Activated naive CD8-positive, alpha-beta T cell treated with anti-CD3 and anti-CD28 coated beads, Interleukin-2, amount 50 U/mL, for 24 hours (primary cell): Measurements from ENCODE around the gene CDH23.

Source experiments
- ATAC-seq: fragments of 150-1000 bp; cut with Tn5 transposase; one replicate; pipeline ENCODE4 v1.10.0; 2021
- DNase-seq: peaks from one replicate; pipeline ENCODE4 v3.0.0; 2021
- H3K27ac Mint-ChIP-seq: one replicate; pipeline ENCODE4 v1.8.0; 2021; ENCODE audit warnings: mild to moderate bottlenecking, mixed read lengths
- H3K27me3 Mint-ChIP-seq: one replicate; pipeline ENCODE4 v1.8.0; 2021; ENCODE audit warnings: mixed read lengths
- H3K36me3 Mint-ChIP-seq: one replicate; pipeline ENCODE4 v1.8.0; 2021; ENCODE audit warnings: low read depth, mixed read lengths
- H3K4me1 Mint-ChIP-seq: one replicate; pipeline ENCODE4 v1.8.0; 2021; ENCODE audit warnings: mixed read lengths
- H3K4me3 Mint-ChIP-seq: one replicate; pipeline ENCODE4 v1.8.0; 2021; ENCODE audit warnings: mild to moderate bottlenecking, moderate library complexity, mixed read lengths
- H3K9me3 Mint-ChIP-seq: one replicate; pipeline ENCODE4 v1.8.0; 2021; ENCODE audit warnings: mixed read lengths

The CDH23 gene

DNA sequence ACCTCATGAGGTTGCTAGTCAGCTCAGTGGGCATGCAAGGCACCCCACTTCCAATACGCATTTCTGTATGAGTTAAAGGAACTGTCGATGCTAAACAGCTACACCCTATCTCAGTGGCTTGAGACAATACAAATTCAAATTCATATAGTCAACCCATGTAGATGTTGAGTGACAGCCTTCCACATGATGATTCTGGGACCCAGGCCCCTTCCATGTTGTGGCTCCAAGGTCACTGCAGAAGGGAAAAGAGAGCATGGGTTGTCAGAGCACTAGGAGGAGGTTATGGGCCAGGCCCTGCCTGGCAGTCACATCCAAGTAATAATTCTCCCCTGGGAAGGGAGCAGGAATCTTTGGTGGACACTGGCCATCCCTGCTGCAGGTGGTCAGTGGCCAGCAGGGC lies 294.7 kb downstream of the CDH23 start:
- H3K4me1 Mint-ChIP-seq, result peaks cover 26% of the 10 kb centered on the region
- ATAC-seq (no peak), DNase-seq (no peak)
- no peak overlapping the region for H3K4me3 Mint-ChIP-seq
- no peak overlapping the region for H3K27ac Mint-ChIP-seq
- H3K27me3 Mint-ChIP-seq, result peaks cover 2% of the 10 kb centered on the region
- no peaks in the 10 kb centered on the region for H3K36me3 Mint-ChIP-seq
- H3K9me3 Mint-ChIP-seq, result peaks cover 12% of the 10 kb centered on the region

DNA sequence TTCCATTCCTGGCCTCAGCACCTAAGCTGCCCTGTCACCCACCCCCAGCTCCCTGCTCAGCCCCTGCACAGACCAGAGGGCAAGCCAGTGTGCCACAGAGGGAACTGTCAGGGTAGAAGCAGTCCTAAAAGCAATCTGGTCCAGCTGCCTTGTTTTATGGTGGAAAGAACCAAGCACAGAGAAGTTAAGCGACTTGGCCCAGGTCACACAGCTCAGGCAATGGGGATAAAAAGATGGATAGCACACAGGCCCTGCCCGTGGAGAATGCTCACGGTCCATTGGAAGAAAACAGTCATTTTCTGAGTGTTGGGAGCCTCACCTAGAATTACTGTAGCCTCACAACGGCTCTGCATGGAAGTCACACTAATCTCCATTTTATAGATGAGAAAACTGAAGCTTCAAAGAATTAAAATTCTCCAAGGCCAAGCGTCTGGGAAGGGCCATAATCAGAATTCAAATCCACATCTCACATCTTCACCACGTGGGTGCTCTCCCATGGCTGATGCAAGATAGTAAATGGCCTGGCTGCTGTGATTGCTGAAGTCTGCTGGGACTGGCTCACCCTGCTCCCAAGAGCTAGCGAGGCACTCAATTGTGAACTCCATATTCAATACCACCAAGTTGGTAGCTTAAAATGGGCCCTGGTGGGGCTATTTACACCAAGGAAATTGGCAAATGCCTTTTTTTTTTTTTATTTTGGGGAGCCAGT lies 296.0 kb downstream of the CDH23 start:
- no peak overlapping the region for H3K4me3 Mint-ChIP-seq
- peaks cover 11% of the 10 kb centered on the region for H3K9me3 Mint-ChIP-seq
- no peaks in the 10 kb centered on the region for H3K36me3 Mint-ChIP-seq
- H3K4me1 Mint-ChIP-seq, result peaks cover 38% of the 10 kb centered on the region
- H3K27me3 Mint-ChIP-seq, result no peaks in the 10 kb centered on the region
- DNase-seq (no peak), ATAC-seq (no peak)
- H3K27ac Mint-ChIP-seq, result no peak overlapping the region

DNA sequence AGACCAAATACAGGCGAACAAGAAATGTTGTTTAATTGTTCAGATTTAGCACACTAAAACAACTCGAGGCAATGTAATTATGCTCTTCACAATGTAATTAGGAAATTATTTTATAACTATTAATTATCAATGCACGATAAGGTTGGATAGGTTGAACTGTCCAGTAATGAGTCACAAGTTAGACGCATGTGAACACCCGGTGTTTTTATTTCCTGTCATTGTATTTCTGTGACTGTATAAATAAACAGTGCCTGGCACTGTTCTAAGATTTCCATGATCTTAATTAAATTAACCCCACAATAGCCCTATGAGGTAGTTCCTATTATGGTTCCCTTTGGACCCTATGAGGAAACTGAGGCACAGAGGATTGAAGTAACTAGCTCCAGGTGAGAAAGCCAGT lies 296.7 kb downstream of the CDH23 start:
- Mint-ChIP-seq H3K9me3 (peaks cover 5% of the 10 kb centered on the region), H3K36me3 (no peaks in the 10 kb centered on the region), H3K27ac (no peak overlapping the region), H3K4me3 (no peak overlapping the region), H3K4me1 (peaks cover 43% of the 10 kb centered on the region), H3K27me3 (no peaks in the 10 kb centered on the region)
- no peak for ATAC-seq
- DNase-seq, result no peak

DNA sequence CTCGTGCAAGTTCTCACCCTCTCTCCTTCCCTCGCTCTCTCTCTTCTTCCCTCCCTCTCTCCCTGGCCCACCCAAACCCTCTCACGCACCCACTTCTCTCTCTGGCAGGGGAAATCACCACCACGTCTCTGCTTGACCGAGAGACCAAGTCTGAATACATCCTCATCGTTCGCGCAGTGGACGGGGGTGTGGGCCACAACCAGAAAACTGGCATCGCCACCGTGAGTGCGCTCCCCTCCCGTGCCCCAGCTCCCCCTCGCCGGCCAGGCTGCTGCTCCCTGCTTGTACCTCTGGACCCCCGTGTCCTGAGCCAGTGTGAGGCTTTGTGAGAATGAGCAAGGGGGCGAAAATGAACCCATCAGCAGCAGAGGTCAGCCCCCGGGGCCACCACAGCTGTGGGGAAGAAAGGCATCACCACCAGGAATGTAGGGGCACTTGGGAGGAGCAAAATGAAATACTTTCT lies 297.4 kb downstream of the CDH23 start:
- H3K4me3 Mint-ChIP-seq, result peak overlapping the region; percentile 4
- H3K36me3 Mint-ChIP-seq, result no peaks in the 10 kb centered on the region
- no peaks in the 10 kb centered on the region for H3K27me3 Mint-ChIP-seq
- H3K9me3 Mint-ChIP-seq, result peaks cover 5% of the 10 kb centered on the region
- peaks cover 50% of the 10 kb centered on the region for H3K4me1 Mint-ChIP-seq
- ATAC-seq, result no peak
- DNase-seq, result no peak
- no peak overlapping the region for H3K27ac Mint-ChIP-seq

DNA sequence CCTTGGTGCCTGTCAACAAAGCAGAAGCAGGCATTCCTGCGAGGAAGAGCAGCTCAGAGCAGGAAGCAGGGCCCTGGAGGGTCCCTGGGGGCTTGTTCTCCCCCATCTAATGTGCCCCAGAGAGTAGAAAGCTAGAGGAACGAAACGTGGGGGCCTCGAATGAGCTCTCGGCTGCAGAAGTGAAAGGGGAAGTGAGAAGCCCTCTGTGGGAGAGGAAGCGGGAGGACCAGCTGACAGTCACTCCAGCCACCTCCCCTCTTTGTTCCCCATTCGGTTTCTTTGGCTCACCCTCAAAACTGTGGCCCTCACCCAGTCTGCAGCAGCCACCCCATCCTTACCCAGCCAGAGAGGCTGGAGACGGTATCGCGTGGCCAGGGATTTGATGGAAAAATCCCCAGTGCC lies 297.8 kb downstream of the CDH23 start:
- no peaks in the 10 kb centered on the region for H3K27me3 Mint-ChIP-seq
- peaks cover 55% of the 10 kb centered on the region for H3K4me1 Mint-ChIP-seq
- H3K36me3 Mint-ChIP-seq, result no peaks in the 10 kb centered on the region
- DNase-seq (peak; percentile 45), ATAC-seq (peak; percentile 29)
- H3K27ac Mint-ChIP-seq, result no peak overlapping the region
- peak overlapping the region; percentile 4 for H3K4me3 Mint-ChIP-seq
- H3K9me3 Mint-ChIP-seq, result peaks cover 5% of the 10 kb centered on the region

DNA sequence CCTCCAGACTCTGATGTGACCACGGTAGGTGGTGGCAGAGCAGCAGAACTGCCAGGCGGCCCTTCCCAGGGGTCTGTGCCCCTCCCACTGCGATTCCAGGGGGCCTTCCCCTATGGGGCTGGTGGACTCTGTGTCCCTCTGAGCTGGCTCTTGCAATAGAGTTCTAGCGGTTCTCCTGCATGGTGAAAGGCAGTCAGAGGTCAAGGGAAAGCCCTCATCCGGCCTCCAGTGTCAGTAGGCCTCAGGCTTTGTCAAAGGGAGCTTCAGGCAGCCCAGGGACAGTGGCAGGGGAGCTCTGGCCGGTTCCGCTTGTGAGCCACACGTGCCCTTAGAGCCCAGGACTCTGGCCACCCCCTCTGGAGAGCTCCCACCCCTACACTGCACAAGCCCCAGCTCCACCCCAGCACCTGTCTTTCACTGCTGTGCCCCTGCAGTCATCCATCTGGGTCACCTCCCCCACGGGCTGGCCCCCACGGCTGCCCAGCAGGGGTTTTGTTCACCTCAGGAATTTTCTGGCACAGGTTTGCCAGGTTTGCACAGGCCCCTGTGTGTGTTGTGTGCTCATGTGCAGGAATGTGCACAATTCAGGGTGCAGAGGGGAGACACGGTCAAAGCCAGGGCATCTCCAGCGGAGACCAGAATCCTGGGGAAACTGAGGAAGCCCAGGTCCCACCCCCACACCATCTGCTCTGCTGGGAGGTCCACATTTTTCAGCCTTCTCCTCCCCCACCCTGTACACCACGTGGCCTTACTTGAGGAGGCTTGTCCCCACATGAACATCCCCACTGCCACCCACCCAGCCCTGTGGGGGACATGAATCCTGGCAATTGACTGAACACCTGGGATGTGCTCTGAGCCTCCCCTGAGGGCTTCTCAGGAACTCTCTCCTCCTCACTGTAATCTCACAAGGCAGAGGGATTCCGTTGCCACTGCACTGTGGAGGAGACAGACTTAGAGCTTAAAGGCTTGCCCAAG lies 299.1 kb downstream of the CDH23 start:
- Mint-ChIP-seq H3K4me1 (peaks cover 56% of the 10 kb centered on the region), H3K9me3 (peaks cover 5% of the 10 kb centered on the region), H3K4me3 (no peak overlapping the region), H3K36me3 (no peaks in the 10 kb centered on the region), H3K27me3 (no peaks in the 10 kb centered on the region), H3K27ac (no peak overlapping the region)
- ATAC-seq (no peak), DNase-seq (no peak)

DNA sequence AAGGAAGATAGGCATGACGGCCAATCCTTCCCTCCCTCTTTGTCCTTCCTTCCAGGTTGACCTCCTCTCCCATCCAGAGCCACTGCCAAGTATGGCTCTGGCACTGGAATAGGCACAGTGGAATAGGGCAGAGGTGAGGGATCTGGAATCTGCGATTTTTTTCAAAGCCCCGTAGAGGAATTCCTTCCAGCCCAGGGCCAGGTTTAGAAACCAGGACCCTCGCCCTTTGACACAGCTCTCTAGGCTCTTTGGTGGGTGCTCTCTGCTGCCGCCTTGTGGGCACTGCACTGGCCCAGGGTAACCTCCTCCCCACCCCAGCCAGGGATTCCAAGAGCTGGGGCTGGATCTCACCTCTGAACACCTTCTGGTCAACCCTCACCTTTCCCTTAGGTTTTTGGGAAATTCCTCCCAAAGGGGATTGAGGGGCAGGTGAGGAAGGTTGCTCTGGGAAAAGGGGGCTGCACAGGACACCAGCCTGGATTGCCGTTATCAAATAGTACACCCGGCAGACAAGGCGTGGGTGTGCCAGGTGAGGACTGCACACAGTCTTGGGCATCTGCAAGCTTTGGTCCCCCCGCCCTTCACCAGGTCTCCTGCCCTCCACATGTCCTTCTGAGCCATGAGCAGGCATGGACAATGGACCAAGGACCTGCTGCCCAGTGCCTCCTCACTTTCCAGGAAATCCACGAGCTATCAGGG lies 300.1 kb downstream of the CDH23 start:
- Mint-ChIP-seq H3K4me3 (no peak overlapping the region), H3K4me1 (peaks cover 58% of the 10 kb centered on the region), H3K9me3 (no peaks in the 10 kb centered on the region), H3K27me3 (no peaks in the 10 kb centered on the region), H3K27ac (no peak overlapping the region), H3K36me3 (no peaks in the 10 kb centered on the region)
- DNase-seq (peak; percentile 81), ATAC-seq (no peak)

DNA sequence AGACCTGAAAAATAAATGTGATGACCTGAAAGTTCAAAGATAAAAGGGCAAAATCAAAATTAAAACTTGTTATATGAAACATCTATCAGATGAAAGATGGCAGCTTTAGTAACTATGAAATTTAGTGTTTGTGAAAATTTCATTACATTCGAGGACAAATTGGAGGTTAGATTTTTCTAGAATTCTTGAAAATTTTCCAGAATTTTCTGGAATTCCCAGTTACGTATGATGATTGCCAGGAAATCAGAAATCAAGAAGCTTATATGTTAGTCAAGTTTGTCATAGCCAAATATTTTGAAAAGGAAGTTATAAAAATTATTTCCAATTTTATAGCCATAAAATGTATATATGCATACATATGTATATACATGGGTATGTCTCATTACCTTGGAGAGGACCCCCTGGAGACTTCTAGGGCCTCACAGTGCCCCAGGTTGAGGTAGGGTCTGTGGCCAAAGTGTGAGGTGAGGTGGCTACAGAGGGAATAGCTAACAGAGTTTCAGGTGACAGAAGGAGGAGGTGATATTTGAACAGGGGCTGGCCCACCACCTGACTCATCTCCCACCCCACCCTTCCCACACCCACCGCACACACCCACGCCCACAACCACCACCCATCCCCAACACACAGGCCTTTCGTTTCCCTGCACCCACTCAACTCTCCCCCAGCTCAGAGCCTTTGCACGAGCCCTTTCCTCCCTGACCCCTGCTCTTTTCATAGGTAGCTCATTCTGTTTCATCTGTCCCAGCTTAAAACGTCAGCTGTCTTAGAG lies 301.4 kb downstream of the CDH23 start:
- H3K4me3 Mint-ChIP-seq, result peak overlapping the region; percentile 46
- no peaks in the 10 kb centered on the region for H3K9me3 Mint-ChIP-seq
- H3K27ac Mint-ChIP-seq, result peak overlapping the region; percentile 81
- ATAC-seq (peak; percentile 71), DNase-seq (peak; percentile 78)
- peaks cover 2% of the 10 kb centered on the region for H3K27me3 Mint-ChIP-seq
- H3K4me1 Mint-ChIP-seq, result peaks cover 58% of the 10 kb centered on the region
- no peaks in the 10 kb centered on the region for H3K36me3 Mint-ChIP-seq

DNA sequence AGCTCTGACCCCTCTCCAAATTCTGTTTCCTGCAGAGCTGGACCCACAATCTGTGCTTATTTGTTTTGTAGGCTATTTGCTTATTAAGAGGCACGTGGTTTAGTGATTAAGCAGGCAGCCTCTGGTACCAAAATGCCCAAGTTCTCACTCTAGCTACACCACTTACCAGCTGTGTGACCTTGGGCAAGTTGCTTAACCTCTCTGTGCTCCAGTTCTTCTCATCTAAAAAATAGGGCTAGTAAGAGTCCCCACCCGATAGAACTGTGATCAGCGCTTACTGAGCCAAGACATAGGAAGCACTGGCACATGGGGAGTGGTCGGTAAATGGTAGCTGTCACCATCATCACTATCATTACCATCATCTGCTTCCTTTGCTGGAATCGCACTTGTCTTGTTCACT lies 302.0 kb downstream of the CDH23 start:
- DNase-seq (no peak), ATAC-seq (peak; percentile 6)
- peaks cover 2% of the 10 kb centered on the region for H3K27me3 Mint-ChIP-seq
- H3K36me3 Mint-ChIP-seq, result no peaks in the 10 kb centered on the region
- H3K9me3 Mint-ChIP-seq, result no peaks in the 10 kb centered on the region
- peak overlapping the region; percentile 46 for H3K4me3 Mint-ChIP-seq
- peaks cover 54% of the 10 kb centered on the region for H3K4me1 Mint-ChIP-seq
- peak overlapping the region; percentile 81 for H3K27ac Mint-ChIP-seq

DNA sequence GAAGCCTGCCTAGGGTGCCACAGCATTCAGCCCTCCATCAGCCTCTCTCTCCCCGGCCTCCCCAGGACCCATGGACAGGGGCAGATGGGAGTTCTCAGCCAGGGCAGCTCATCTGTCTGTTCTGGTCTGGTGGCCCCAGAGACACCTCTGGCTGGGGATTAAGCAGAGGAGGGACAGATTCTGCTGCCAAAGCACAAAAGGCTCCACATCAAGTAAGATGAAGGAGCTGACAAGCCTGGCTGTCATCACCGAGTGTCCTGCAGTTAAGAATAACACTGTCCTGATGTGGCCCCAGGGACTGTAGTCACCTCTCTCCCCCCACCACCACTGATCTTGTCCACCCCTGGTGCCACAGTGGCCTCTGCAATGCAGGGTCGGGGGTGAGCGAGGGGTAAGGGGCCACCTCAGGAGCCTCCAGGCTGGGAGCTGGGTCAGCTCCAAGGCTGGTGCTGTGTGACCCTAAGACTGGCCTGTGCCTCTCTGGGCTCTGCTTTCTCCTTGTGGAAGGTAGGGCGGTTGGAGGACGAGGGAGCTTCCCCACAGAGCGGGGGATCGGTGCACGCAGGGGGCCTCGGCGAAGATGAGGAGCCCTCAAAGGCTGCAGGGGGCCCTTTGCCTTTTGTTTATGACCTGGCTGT lies 304.1 kb downstream of the CDH23 start:
- no peaks in the 10 kb centered on the region for H3K36me3 Mint-ChIP-seq
- DNase-seq (no peak), ATAC-seq (no peak)
- no peak overlapping the region for H3K4me3 Mint-ChIP-seq
- peaks cover 2% of the 10 kb centered on the region for H3K27me3 Mint-ChIP-seq
- H3K27ac Mint-ChIP-seq, result no peak overlapping the region
- H3K9me3 Mint-ChIP-seq, result no peaks in the 10 kb centered on the region
- H3K4me1 Mint-ChIP-seq, result peaks cover 37% of the 10 kb centered on the region

DNA sequence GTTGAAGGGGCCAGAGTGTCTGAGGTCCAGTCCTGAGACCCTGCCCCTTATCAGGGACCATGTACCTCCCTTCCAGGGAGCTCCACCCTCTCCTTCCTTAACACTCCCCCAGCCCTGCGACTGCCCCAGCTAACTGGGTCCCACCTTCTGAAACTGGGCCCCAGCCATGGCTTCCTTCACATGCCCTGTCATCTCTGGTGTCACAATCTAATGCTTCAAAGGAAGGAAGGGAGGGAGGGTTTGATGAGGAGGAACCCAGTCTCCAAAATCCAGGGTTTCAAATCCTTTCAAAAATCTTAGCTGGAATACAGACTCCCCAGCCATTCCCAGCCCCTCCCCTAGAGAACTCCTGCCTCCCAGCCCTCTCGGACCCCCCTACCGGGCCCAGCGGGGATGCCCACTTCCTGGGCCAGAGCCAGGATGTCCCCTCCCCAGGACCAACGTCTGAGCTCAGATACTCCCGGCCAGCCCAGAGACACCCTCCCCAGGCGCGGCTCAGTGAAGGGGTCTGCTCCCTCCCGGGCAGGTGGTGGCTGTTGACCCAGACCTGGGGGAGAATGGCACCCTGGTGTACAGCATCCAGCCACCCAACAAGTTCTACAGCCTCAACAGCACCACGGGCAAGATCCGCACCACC lies 304.9 kb downstream of the CDH23 start:
- peaks cover 32% of the 10 kb centered on the region for H3K4me1 Mint-ChIP-seq
- H3K4me3 Mint-ChIP-seq, result no peak overlapping the region
- DNase-seq, result no peak
- H3K9me3 Mint-ChIP-seq, result no peaks in the 10 kb centered on the region
- H3K36me3 Mint-ChIP-seq, result no peaks in the 10 kb centered on the region
- ATAC-seq, result no peak
- no peak overlapping the region for H3K27ac Mint-ChIP-seq
- peaks cover 2% of the 10 kb centered on the region for H3K27me3 Mint-ChIP-seq

DNA sequence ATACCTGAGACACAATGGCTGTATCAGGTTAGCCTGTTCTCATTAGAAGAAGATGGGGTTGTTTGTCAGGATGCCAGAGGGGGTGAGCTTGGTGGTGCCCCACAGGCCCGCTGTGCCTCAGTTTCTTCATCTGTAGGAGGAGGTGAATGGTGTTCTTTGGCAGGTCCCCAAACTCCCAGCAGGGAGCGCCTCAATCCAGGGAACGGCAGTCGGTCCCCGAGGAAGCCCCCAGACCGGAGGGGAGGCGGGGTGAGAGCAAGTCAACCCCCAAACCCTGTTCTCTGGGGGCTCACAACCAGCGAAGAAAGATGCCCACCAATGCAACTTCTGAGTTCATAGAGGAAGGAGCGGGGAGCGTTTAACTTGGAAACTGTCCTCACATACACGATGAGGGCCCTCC lies 306.9 kb downstream of the CDH23 start:
- no peak overlapping the region for H3K27ac Mint-ChIP-seq
- no peaks in the 10 kb centered on the region for H3K9me3 Mint-ChIP-seq
- H3K36me3 Mint-ChIP-seq, result no peaks in the 10 kb centered on the region
- ATAC-seq (no peak), DNase-seq (no peak)
- H3K4me3 Mint-ChIP-seq, result no peak overlapping the region
- H3K27me3 Mint-ChIP-seq, result peaks cover 2% of the 10 kb centered on the region
- peaks cover 26% of the 10 kb centered on the region for H3K4me1 Mint-ChIP-seq

DNA sequence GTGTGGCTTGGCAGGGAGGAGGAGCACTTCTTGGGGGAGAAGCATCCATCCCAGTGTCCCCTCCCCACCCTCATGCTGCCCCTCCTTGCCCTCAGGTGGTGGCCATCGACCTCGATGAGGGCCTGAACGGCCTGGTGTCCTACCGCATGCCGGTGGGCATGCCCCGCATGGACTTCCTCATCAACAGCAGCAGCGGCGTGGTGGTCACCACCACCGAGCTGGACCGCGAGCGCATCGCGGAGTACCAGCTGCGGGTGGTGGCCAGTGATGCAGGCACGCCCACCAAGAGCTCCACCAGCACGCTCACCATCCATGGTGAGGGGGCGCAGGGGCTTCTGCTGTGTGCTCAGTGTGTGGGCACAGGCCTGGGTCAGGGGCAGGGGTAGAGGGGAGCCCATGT lies 308.1 kb downstream of the CDH23 start:
- Mint-ChIP-seq H3K9me3 (no peaks in the 10 kb centered on the region), H3K4me3 (no peak overlapping the region), H3K4me1 (peaks cover 23% of the 10 kb centered on the region), H3K27me3 (peaks cover 2% of the 10 kb centered on the region), H3K36me3 (no peaks in the 10 kb centered on the region), H3K27ac (no peak overlapping the region)
- no peak for DNase-seq
- no peak for ATAC-seq
